ENCODE data around the gene INSRR.
A peak's percentile ranks its signal among the peaks of the same experiment; 100 is the strongest.

Gene INSRR

DNA sequence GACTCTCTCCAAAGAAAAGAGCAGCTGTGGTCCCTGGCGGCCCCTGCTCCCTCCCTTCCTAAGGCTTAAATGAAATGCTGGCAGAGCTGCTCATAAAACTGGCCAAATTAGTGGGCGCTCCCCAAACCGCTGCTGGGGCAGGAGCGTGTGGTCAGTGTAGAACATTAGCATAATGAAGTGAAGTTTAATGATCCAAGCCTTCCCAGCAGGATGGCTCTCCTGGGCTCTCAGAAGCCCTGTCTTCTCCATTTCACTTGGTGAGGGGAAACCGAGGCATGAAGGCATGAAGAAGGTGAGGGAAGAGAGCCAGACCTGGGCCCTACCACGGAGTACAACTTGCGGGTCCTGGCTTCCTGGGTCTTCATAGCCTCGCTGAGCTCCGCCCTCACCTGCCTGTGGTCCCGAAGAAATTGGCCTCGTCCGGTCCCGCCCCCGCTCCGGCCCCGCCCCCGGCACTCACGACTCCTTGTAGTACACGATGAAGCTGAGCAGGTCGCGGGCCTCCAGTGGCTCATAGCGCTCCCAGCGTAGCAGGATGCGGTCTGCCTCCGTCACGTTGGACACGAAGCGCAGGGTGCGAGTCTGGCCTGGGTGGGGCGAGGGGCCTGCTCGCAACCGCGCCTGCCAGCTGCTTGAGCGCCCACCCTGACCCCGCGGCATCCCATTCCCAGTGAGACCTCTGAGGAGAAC, 10.3 kb downstream of the INSRR start:
- DNase-seq (ENCODE audit: low read depth), result no peak

DNA sequence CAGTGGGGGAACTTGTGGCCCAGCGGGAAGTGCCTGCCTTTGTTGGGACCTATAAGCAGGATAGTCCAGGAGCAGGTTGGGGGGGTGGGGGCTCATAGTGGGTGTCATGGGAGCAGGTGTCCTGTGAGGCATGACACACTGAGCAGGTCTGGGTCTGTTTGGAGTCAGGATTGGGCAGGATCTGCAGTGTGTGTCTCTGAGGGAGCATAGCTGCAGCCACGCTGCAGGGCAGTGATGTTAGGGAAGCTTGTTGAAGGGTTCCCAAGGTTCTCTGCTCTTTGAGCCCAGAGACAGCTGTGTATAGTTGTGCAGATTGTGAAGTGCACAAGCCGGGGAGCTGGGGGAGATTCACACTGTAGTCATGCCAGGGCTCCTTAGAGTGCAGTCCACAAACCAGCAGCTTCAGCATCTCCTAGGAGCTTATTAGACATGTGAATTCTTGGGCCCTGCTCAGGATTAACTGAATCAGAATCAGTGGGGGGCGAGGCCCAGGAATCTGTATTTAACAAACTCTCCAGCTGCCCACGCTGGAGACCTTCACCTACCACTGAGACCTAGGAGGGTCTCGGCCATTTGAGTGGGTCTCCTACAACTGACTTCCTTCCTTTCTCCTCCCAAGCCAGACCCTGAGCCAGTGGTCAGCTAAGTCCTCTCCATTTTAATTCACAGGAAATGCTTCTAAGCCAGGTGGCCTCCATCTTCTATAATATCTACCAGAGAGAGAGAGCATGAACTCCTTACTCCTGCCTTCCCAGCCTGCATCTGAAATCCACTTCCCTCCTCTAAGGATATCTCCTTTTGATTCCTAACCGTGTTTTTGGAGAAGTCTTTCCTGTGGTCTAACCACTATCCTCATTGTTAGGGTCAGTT, 11.1 kb downstream of the INSRR start:
- no peak for DNase-seq (ENCODE audit: low read depth)

DNA sequence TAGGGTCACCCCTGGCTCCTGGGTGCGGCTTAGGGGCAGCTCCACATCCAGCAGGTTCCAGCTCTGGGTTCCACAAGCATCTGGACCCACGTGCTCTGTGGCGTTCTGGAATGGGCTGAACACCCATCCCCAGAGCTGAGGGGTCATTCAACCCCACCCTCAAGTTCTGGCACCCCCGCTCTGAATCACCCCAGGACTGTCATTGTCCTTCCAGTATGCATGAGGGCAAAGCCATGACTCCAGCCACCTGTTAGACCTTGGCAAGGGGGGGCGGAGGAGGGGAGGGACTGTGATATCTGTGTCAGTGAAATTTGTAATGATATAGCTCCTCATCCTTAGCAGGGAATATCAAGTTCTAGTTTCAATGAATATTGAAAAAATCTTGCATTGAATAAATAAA, 12.3 kb downstream of the INSRR start:
- no peak for DNase-seq (ENCODE audit: low read depth)

DNA sequence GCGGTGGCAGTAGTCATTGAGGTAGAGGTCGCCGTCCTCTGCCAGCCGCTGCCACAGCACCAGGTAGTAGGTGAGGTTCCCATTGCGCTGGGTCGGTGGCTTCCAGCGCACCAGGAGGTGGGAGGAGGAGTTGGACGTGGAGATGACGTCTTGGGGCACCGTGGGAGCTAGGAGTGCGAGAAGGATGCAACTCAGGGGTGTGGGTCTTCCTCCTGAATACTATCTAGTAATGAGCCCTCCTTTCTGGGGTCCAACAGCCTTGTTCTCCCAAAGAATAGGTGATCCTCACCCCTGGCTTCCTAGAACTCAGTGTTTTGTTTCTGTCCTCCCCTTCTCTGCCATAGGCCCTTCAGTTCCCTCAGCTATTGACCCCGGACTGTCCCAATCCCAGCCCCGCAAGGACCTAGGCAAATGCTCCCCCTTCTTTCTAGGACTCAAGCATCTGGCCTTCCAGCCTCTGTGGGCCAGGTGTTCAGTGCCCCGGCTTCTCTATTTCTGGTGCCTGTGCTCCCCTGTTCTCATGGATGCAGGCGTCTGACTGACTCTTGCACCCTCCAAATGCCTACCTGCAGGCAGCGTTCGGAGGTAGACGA, 12.9 kb downstream of the INSRR start:
- no peak for DNase-seq (ENCODE audit: low read depth)

DNA sequence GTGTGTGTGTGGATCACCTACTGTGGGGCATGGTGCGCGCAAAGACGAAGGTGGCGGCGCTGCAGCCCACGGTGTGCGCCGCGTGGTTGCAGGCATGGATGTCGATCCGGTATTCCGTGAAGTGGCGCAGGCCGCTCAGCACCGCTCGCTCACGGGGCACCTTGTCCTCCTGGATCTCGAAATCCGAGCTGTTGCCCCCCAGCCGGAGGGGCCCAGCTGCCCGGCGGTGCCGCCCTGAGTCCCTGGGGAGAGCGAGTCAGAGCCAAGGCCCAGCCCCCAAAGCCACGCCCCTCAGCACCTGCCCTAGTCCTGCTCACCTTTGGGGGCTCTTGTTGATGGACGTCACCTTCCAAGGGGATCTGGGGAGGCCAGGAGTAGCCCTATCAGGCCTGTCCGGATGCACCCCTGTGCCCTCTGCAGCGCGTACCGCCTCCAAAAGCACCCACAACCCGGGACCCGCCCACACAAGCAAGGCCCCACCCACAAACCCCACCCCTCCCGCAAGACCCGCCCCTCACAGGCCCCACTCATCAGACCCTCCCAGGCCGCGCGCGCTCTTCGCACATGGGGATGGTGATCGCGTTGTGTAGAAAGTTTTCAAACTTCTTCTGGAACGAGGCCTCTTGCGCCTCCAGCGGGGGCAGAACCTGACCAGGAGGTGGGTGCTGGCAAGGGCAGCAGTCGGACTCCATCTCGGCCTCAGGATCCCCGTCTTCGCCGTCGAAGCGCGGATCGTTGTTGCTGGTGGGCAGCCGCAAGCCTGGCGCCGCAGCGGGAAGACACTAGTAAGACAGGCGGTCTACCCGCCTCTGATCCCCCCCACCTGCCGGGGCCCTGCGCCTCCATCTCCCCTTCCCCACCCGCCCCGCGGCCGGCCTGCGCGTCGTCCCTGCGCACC, 13.6 kb downstream of the INSRR start:
- no peak for DNase-seq (ENCODE audit: low read depth)

DNA sequence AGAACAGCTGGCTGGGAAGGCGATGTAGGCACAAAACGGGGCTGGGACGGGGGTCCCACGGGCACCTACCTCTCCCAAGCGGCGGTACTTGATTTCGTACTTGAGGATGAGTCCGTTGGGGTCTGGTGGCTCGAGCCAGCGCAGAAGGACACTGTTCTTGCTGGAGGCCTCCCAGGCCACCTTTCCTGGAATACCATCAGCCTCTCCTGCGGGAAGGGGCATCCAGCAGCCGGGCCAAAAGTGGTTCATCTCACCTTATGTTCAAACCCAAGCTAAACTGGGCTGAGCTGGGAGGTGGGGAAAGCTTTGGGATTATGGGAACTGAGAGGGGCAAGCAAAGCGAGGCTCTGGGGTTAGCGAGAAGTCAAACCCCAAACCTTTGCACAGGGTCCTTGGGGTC, 14.3 kb downstream of the INSRR start:
- no peak for DNase-seq (ENCODE audit: low read depth)

DNA sequence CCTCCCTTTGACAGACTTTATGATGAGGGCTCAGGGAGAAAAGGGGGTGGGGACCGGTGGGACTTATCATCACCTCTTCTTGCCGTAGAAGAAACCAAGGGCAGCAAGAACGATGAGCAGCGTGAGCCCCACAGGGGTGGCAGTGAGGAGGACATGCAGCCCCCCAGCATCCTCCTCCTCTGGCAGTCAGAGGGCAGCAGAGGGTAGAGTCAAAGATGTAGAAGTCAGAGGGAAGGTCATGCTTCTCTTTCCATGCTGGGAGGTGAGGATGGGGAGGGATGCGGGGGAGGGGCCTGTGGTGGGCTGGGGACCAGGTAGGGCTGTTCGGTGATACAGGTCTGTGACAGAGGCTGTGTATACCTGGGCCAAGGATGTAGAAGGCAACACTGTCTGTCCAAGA, 14.8 kb downstream of the INSRR start:
- no peak for DNase-seq (ENCODE audit: low read depth)

DNA sequence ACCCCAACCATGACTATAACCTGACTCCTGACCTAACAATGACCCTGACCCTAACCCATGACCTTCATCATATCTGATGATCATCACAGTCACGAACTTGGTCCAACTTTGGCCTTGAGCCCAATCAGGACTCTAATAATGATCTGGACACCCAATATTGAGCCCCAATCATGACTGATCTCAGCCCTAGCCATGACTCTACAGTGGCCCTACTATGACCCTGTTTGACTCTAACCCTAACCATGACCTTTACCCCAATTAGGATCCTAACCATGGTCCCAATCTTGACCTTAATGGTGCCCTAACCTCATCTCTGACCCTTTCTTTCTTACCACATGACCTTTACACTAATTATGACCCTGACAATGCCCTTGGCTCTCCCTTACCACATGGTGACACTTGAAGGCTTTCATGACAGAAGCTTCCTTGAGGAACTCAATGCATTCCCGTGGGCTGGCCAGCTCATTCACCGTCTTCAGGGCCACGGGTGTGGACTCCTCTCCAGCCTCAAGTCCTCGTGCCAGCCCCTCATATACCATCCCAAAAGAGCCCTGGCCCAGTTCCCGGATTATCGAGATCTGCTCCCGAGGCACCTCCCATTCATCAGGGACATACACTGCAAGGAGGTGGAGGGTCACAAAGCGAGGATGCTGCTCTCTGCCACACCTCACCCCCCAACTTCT, 16.2 kb downstream of the INSRR start:
- DNase-seq (ENCODE audit: low read depth), result no peak

DNA sequence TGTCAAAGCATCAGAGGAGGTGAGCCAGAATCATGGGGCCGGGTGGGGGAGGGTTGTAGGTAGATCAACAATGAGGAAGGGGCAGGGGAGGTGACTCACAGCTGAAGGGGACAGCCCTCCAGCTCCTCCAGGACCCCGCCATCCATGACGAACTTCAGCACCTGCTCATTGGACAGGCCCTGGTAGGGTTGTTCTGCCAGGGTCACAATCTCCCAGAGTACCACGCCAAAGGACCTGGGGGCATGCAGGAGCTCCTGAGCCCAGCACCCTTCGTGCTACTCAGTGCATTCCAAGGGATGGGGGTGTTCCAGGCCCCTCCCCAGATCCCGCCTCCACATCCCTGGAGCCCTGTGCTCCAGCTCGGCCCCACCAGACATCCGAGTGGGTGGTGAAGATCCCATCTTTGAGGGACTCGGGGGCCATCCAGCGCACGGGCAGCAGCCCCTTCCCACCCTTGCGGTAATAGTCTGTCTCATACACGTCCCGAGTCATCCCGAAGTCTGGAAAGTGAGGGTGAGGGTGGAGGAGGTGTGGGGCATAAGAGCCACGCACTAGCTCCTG, 17.5 kb downstream of the INSRR start:
- DNase-seq (ENCODE audit: low read depth), result no peak

DNA sequence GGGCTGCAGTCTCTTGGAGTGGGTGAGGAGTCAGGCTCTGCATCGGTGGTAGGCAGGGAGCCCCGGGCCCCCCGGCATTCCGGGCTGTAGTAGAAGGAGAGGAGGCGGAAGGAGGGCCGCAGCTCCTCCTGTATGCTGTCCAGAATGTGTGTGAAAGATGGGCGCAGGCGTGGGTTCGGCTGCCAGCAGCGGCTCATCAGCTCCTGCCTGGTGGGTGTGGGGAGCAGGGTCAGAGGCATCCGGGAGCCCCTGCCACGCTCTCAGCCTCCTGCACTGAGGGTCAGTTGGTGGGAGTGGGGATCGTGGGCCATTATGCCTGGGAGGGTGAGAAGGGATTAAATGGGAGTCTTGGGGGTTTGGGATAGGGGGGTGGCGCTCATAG, 18.0 kb downstream of the INSRR start:
- no peak for DNase-seq (ENCODE audit: low read depth)

DNA sequence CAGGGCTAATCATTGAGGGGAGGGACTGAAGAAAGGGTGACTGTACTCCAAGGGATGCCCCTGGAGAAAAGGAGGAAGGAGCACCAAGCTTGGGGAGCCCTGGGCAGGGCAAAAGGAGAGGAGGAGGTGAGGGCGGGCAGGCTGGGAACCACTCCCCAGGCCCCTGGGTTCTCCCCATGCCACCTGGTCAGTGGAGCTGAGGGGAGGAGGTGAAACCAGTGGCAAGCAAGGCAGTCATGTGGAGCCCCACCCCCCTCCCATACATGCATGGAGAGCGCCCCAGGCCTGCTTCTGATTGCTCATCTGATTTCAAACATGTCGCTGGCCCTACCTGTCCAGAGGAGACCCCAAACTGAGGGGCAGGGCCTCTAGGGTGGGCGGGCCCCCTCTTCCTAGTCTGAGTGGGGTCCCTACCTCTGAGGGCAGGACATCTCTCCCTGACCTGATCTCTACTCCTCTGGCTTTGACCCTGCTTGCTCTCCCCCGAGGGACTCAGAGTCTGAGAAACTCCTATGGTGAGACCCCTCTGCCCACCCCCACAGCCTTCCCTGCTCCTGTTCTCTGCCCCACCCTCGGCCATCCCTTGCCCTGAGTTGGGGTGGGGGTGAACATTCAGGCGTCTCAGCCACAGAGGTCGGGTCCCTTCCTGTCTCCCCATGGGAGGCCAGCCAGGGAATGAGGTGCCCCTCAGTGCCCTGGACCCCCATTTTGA, 18.6 kb downstream of the INSRR start:
- DNase-seq (ENCODE audit: low read depth), result no peak

DNA sequence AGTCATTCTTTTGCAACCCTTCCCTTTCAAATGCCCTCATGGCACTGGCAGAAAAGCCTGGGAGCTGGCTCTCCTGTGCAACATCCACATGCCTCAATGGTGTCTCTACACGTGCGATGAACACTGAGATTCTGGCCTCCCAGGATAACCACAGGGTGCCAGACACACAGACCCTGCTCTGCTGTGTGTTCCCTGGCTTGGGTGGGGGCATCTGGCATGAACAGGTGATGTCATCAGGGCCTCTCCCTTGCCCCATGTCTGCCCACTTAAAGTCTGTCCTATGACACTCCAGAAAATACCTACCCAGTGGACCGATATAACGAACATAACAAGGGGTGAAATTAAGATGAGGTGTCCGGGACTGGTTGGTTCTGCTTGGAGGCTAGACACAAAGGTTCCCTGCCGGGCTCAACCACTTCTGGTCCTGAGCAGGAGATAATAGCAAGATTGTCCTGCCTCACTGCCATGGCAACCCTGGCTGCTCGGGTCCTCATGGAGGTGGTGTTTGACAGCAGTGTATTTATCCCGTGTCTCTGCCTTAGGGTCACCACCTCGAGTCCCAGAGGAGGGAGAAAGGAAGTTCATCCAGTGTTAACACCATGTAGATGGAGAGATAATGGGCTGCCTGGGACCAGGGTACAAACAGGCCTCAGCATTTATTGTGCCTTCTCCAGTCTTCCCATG, 19.3 kb downstream of the INSRR start:
- no peak for DNase-seq (ENCODE audit: low read depth)

DNA sequence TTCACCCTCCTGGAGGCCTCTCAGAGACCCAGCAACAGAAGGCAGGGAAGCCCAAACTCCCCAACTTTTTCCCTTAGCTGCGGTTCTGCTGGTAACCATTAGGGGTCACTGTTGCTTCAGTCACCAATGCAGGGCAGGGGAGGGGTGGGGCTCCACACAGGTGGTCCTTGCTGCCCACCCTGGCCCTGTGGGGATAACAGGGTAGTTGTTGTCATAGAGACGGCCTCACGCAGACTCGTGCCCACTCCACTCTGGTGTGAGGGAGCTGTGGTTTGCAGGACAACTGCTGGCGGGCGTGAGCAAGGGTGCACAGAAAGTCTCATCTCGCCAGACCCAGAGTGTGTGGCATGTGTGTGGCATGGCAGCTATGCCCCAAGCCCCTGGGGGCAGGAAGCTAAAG, 19.9 kb downstream of the INSRR start:
- peak; percentile 37 for DNase-seq (ENCODE audit: low read depth)

DNA sequence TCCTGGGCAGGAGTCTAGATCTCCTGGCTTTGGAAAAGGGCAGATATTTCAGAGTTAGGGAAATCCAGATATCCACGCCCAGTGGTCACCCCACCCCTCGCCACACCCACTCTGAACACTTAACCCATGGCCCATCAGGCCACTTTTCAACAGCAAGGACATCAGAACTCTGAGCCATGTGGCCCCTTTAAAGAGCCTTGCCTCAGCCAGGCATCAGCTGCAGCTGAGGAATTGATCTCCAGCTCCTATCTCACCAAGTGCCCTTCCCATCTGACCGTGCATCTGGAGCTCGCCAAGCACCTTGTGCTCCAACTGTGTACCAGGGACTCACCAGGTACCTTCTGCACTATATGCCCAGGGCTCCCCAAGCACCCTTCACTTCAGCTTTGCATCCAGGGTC, 22.0 kb downstream of the INSRR start:
- DNase-seq (ENCODE audit: low read depth), result no peak

DNA sequence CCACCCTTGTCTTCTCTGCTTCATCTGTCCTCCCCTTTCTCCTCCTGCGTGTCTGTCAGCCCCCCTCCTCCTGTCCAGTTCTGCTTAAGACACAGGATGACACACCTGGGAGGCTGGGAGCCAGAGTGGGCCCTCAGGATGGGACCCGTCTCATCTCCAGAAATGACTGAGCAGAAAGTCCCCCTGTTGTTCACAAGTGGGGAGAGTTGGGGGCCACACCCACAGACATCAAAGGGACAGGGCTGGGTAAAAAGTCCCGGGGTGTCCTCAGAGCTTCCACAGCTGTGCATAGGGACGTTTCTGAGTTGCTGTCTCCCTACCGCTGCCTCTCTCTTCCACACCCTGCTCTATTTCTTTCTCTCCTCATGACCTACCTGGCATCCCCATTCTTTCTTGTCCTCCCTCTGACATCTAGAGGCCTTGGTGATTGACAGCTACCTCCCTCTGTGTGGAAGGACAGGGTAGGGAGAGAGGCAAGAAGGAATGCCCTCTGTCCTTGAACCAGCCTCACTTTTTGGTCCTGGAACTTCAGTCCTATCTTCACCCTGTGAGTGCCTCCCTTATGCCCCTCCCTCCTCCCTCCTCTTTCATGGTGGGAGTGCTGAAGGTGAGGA, 22.8 kb downstream of the INSRR start:
- no peak for DNase-seq (ENCODE audit: low read depth)

DNA sequence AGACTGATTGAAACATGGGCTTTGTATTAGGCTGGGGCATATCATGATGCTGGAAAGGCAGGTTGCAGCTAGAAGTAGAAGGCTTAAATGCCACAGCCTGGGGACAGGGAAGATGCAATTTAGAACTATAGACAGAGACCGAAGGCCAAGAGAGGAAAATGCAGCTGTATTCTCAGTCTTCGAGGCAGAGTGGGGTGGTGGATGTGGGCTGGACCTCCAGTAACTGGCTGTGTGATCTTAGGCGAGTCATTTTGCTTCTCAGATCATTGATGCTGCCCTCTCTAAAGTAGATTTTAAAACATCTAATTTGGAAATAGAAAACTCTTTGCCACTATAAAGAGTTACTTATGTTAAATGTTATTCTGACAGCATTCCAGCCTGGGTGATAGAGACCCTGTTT, 24.6 kb downstream of the INSRR start:
- no peak for DNase-seq (ENCODE audit: low read depth)

DNA sequence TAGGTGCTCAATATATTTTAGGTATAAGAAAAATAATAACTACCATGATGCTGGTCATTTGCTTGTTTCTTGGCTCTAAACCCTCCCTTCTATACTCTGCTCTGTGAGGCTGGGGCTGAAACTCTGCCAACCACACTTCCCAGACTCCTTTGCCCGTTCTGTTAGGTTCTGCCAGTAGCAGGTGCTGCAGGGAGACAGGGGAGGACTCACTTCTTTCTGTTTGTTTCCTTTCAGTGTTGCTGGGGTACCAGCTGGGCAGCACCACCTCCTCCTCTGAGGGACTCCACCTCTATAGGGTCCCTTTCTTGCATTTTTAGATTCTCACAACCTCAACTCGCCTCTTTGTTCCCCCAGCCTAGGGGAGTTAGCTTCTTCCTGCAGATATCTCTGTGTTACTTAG, 25.3 kb downstream of the INSRR start:
- no peak for DNase-seq (ENCODE audit: low read depth)

DNA sequence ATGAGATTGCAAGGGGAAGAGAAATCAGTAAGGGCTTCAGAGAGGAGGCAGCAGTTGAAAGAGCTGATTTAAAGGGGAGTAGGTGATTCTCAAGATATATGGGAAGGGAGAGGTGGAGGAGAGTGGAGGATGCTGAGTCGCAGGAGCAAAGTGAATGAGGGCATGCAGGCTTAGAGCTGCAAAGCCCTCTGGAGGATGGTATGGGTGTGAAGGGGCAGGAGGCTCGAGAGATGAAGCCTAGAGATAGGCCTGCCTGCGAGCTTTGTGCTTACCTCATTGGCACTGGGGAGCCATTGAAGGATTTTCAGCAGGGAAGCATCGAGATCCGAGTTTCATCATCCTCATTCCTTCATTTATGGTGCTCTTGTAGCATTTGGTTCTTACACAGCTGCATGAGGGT, 26.5 kb downstream of the INSRR start:
- no peak for DNase-seq (ENCODE audit: low read depth)

DNA sequence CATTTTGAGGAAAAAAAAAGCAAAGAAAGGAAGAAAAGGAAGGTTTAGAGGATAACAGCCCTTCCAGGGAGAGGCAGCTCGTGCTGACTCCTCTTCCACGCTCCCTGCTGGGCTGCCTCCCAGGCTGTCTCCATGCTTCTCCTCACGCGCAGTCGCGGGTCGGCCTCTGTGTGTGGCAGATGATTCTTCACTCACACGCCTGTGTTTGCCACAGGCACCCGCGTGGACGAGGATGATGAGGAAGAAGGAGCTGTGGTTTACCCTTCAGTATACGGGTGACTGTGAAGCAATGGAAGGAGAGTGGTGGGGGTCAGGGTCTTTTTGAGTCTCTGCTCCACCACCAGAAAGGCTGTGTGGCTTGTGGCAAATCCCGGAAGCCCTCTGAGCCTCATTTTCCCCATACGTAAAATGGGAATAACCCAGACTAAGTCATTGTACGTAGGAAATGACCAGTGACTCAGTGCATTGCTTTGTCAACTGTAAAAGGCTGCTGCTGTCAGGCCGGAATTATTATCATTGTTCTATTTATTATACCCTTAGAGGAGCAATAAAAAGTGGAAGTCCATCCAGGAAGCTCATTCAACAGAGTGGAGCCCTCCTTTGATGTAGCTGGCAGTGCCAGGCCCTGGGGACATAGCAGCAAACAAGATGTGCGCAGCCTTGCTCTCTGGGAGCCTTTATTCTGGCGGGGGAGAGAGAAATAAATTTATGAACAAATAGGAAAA, 30.4 kb downstream of the INSRR start:
- DNase-seq (ENCODE audit: low read depth), result no peak

Data from ELR (cell line).